Thyroid gland (tissue), 4 donors: ENCODE data around the gene HPCA.

Source experiments
- POLR2A ChIP-seq, 2 donors: fragments of 450-650 bp; IDR thresholded peaks; one replicate each; pipeline ENCODE4 v1.6.1; 2017; ENCODE audit warnings: antibody characterized with exemption in 2 of 2, mild to moderate bottlenecking in 2 of 2, moderate library complexity in 1 of 2
- TF ChIP-seq, protein P1 (sequence below), 6 experiments: fragments of 200-600 bp in 3 of 6; fragments of 450-650 bp in 3 of 6; sonication (generic) in 3 of 6; IDR thresholded peaks; one replicate each; pipeline ENCODE4 v1.5.1; 2016 to 2019; ENCODE audit warnings: antibody characterized with exemption in 6 of 6, mild to moderate bottlenecking in 2 of 6, inconsistent platforms in 1 of 6, moderate library complexity in 1 of 6

DNA sequence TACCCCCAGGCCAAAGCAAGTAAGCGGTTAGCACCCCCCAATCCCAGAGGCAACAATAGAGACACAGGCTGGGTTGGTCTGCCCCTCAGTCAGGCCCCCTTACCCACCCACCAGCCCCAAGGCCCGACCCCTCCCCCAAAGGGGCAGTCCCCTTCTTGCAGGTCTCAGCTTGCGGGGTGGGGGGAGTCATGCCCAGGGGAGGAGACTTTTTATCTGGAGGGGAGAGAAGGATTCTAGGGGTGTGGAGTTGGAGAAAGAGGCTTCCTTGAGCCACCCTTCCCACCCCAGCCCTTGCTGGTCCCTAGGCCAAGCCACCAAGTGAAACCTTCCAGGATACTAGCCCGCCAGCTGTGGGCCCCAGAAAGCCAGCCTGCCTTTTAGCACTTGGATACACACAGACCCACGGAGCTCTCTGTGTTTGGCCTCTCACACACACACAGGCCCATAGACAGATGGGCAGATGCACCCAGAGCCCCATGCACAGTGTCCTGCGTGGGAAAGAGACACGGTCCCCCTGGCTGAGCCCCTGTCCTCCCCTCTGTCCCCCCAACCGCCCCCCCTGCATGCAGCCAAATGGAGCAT, 7.8 kb downstream of the HPCA start:
- no peak for TF ChIP-seq POLR2A (IDR thresholded peaks at IDR 0.05)
- TF ChIP-seq, protein P1, sequence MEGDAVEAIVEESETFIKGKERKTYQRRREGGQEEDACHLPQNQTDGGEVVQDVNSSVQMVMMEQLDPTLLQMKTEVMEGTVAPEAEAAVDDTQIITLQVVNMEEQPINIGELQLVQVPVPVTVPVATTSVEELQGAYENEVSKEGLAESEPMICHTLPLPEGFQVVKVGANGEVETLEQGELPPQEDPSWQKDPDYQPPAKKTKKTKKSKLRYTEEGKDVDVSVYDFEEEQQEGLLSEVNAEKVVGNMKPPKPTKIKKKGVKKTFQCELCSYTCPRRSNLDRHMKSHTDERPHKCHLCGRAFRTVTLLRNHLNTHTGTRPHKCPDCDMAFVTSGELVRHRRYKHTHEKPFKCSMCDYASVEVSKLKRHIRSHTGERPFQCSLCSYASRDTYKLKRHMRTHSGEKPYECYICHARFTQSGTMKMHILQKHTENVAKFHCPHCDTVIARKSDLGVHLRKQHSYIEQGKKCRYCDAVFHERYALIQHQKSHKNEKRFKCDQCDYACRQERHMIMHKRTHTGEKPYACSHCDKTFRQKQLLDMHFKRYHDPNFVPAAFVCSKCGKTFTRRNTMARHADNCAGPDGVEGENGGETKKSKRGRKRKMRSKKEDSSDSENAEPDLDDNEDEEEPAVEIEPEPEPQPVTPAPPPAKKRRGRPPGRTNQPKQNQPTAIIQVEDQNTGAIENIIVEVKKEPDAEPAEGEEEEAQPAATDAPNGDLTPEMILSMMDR (IDR thresholded peaks at IDR 0.05): no peak
